HG02763 (cell line): Measurements from ENCODE around the gene LGALS8.
"Not testable (repeated sequence)": the region's sequence is repeated elsewhere in the genome, so short reads cannot be mapped to it uniquely, and the experiment has no call there.

ENCODE experiments used
- ATAC-seq: cut with Tn5 transposase; IDR thresholded peaks from one replicate; pipeline ENCODE4 v1.9.1; 2021; ENCODE audit warnings: mild to moderate bottlenecking, moderate library complexity; ENCODE audit not compliant: unreplicated experiment

Gene LGALS8

DNA sequence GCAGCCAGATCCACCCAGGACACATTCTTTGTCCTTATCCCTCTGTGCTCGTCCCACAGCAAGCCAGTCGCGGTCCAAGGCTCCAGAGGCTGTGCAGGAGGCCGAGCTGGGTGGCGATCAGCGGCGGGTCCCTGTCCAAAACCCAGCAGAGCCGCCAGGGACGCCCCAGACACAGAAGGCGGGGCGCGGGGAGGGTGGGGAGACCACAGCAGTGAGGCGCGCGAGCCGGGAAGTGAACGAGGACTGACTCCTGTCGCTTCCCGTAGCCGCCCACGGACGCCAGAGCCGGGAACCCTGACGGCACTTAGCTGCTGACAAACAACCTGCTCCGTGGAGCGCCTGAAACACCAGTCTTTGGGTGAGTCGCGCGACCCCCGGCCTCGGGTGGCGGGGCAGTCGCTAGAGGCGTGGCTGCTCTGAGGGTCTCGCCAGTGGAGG is at the start of gene LGALS8:
TSS of gene LGALS8 (plus strand) at position 279 of the 438 bp plus-strand sequence. CDS start 2,089 bp downstream, outside the sequence.
- ATAC-seq = peak; percentile 63

DNA sequence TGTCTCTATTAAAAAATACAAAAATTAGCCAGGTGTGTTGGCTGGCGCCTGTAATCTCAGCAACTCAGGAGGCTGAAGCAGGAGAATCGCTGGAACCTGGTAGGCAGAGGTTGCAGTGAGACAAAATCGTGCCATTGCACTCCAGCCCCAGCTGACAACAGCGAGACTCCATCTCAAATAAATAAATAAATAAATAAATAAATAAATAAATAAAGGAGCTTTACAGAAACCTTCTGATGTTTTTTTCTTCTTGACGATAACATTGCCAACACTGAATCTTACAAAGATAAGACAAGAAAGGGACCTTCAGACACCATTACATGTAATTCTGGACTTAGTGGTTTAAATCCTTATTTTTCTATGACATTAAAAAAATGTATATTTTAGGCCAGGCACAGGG is 47.8 kb upstream of the LGALS8 start:
- no peak for ATAC-seq

GRCh38 chr1:236480758-236481436 is 42.9 kb upstream of the LGALS8 start:
- no peak for ATAC-seq

DNA sequence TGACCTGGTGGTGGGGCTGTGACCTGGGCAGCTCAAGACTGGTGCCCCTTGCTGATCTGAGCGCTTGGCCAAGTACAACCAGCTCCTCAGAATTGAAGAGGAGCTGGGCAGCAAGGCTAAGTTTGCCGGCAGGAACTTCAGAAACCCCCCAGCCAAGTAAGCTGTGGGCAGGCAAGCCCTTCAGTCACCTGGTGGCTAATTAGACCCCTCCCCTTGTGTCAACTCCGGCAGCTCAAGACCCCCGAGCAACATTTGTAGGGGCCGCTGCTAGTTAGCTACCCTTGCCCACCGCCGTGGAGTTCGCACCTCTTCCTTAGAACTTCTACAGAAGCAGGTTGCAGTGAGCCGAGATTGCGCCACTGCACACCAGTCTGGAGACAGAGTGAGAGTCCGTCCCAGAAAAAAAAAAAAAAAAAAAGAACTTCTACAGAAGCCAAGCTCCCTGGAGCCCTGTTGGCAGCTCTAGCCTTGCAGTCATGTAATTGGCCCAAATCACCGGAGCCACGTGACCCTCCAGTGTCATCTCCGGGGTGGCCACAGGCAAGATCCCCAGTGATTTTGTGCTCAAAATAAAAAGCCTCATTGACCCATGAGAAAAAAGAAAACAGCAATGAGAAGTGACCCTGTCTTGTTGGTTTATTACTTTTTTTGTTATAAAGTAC is 39.3 kb upstream of the LGALS8 start:
- ATAC-seq = no peak

- no peak for ATAC-seq
These were observed 37.3 kb upstream of the LGALS8 start for GRCh38 chr1:236486356-236487002.

GRCh38 chr1:236489161-236489560 is 34.6 kb upstream of the LGALS8 start:
- not testable (repeated sequence) for ATAC-seq

- ATAC-seq = no peak
These were observed 33.9 kb upstream of the LGALS8 start for GRCh38 chr1:236489710-236490377.

- ATAC-seq = no peak
These were observed 32.2 kb upstream of the LGALS8 start for GRCh38 chr1:236491469-236492136.

GRCh38 chr1:236492378-236492777 is 31.4 kb upstream of the LGALS8 start:
- no peak for ATAC-seq

GRCh38 chr1:236494082-236494481 is 29.7 kb upstream of the LGALS8 start:
- no peak for ATAC-seq

DNA sequence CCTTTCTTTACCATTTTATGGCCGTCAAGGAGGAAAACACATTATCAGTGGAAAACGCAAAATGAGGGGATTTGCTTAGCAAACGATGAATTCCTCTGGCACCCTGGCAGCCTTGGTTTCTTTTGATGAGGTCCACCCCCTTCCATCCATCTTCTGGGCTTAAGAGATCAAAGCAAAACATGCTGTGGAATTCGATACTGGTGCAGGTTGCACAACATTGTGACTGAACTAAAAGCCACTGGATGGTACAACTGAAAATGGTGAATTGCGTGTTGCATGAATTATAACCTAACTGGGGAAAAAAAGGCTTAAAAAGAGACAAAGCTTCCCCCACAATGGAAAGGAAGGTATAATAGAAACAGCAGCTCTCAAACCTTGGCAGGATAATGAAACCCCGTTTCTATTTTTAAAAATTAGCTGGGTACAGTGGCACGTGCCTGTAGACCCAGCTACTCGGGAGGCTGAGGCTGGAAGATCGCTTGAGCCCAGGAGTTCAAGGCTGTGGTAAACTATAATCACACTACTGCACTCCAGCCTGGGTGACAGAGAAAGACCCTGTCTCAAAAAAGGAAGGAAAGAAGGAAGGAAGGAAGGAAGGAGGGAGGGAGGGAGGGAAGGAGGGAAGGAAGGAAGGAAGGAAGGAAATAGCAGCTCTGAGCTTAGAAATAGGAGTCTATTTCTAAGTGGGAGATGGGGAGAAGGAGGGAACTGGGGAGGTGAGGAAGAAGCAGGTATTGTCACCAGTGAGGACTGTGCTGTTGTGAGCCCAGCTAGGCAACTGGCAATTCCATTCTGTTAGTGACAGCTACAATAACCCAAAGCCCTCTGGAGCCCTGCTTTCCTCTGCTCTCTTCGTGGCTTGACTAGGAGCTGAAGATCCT is 29.0 kb upstream of the LGALS8 start:
- no peak for ATAC-seq

- ATAC-seq = no peak
These were observed 28.2 kb upstream of the LGALS8 start for GRCh38 chr1:236495467-236496112.

DNA sequence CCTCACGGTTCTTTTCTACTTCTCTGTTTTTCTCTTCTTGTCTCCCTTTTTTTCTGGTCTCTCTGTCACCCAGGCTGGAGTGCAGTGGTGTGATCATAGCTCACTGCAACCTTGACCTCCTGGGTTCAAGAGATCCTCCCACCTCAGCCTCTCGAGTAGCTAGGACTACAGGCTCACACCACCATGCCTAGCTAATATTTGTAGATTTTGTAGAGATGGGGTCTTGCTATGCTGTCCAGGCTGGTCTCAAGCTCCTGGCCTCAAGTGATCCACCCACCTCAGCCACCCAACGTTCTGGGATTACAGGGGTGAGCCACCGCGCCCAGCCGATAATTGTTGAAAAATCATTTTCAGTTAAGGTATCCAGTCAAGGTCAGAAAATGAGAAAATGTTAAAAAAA is 25.9 kb upstream of the LGALS8 start:
- no peak for ATAC-seq

DNA sequence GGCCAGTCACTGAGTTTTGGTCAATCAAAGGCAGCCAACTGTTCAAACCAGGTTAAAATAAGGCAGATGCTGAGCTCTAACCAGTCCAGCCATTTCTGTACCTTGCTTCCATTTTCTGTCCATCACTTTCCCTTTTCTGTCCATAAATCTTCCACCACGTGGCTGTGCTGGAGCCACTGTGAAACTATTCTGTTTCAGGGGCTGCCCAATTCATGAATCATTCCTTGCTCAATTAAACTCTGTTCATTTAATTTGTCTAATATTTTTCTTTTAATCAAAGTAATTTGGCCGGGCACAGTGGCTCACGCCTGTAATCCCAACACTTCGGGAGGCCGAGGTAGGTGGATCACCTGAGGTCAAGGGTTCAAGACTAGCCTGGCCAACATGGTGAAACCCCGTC is 22.7 kb upstream of the LGALS8 start:
- no peak for ATAC-seq

DNA sequence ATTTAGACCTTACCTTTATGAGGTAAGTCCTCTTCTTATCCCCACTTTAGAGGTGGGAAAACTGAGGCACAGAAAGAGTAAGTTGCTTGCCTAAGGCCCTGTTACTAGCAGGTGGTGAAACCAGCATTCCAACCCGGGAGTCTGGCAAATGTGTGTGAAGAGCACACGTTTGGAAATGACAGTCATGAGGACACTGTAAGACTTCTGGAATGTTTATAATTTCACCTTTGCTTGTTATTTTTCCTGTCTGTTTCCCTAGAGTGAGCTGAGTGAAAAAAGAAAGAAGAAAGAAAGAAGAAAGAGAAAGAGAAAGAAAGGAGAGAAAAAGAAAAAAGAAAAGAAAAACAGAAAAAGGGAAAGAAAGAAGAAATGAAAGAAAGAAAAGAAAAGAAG is 21.2 kb upstream of the LGALS8 start:
- ATAC-seq = no peak

DNA sequence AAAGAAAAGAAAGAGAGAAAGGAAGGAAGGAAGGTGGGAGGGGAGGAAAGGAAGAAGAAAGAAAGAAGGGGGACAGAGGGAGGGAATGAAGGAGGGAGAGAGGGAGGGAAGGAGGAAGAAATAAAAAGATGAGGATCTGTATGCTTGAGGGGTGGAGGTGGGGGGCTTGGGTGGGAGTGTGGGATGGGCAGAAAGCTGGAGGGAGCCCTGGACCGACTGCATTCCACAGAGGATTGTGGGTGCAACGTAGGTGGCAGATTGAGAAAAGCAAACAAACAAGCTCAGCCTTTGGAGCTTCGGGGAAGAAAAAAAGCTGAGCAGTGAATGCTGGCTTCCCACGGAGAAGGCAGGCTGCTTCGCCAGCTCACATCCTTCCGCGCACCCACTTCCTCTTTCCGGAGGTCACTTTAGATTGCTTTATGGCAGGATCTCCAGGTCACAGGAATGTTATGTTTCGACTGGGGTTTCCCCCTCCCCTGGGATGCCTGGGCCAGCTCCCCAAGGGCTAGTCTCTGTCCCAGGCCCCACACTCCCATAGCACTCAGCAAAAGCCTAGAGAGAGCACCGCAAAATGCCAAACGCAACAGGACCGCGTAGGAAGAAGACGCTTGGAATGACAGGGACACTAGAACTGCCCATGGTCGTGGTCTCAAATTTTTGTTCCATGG is 20.7 kb upstream of the LGALS8 start:
- no peak for ATAC-seq

DNA sequence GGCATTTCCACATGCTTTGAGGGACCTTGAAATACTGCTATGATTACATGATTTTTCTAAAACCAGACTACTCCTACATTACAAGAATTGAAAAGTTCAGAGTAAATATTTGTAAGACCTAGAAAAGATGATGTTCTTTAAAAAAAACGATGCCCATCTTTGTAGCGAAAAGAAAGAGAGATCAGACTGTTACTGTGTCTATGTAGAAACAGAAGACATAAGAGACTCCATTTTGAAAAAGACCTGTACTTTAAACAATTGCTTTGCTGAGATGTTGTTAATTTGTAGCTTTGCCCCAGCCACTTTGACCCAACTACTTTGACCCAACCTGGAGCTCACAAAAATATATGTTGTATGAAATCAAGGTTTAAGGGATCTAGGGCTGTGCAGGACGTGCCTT is 19.4 kb upstream of the LGALS8 start:
- ATAC-seq = not testable (repeated sequence)

DNA sequence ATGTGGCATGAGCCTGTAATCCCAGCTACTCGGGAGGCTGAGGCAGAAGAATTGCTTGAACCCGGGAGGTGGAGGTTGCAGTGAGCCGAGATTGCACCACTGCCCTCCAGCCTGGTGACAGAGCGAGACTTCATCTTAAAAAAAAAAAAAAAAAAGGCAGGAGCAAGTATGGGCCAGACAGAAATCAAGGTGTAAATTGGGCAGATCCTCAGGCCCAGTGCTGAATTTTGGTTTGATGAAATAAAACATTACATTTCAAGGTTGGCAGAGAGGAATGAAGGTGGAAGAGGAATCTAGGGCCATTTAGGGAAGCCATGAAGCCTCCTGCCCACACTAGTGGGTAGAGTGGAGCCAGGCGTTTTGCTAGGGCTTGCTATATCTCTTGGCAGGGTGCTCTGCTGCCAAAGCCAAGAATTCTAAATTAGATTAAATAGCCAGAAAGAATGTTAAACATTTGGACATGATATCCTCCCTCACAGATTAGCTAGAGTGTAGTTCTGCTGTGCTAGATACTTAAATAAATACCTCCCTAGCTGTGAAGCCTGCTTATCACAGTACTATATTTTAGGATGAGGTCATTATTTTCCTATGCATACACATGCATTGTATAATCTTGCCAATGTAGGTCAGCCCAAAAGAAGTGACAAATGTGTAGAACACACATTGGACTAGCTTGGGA is 16.6 kb upstream of the LGALS8 start:
- no peak for ATAC-seq
